Activated CD4-positive, alpha-beta T cell treated with anti-CD3 and anti-CD28 coated beads, Interleukin-2, amount 50 U/mL, for 48 hours (primary cell): ENCODE measurements around the gene KCTD16.

Experiments used
- DNase-seq, 2 experiments: peaks; one replicate each; pipeline ENCODE4 v3.0.0-alpha.2; 2020

KCTD16 gene

DNA sequence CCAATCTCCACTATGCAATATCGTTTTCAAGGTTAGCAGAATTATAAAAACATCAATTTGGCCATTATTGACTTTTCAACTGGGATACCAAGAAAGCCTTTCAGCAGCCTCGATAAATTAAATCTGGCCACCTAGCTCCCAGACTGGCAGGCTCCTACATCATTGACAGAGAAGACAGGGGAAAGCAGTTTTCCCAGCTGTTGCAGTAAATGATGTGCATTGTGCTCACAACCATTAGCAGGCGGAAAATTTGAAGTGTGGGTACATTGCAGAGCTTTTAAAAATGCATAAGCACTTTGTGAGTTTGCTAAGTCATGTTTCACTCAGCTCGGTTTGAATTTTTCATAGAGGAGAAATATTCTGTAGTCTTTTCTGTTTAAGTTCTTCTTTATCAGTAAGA is 297.9 kb downstream of the KCTD16 start:
- no peak for DNase-seq

DNA sequence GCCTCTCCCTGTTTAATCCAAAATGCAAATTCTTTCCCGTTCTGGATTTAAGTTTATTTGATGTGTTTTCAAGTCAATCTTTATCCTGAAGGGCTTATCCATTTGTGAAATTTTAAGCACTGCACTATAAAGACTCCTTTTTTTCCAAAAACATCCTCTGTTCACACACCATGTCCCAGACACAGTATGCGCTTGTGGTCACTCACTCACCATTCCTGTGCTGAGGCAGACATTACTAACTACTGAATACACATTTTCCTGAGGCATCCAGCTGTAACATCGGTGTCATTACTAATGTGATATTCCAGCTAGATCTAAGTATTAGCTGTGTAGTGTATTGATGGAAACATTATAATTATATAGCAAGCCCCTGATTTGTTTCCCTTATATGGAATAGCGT is 298.4 kb downstream of the KCTD16 start:
- DNase-seq = no peak

DNA sequence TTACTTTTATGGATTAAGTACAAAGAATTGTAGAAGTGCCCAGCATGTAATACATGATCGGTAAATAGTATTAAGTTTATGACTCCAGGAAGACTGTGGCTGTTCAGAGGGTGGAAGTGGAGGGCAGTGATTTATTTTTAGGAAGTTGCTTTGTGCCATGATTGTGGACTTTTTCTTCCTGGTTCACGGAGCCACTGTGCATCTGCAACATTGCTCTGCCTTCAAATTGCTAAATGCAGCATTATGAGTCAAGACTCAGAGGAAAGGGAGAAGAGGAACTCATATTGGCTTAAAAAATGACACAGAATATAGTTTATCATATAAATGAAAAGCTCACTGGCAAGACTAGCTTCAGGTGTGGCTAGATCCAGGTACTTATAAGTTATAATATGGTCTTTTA is 301.5 kb downstream of the KCTD16 start:
- DNase-seq = no peak

GRCh38 chr5:144473650-144474049 is 303.0 kb downstream of the KCTD16 start:
- no peak for DNase-seq

- DNase-seq = no peak
Observed at GRCh38 chr5:144478565-144478964, 307.9 kb downstream of the KCTD16 start.

DNA sequence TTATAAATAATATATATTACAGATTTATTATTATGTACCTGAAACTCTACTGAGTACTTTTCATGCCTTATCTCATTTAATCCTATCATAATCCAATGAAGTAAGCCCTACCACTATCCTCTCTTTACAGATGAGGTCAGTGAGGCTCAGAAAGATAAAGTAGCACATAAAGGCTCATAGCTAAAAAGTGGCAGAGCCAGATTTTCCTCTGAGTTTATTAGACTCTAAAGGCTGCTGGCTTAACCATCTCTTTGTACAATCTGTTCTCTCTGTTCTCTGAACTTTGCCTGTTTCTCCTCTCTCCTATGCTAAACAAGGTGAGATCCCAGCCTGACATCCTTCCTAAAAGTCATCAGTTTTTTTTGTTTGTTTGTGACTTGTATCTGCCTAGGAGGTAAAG is 311.2 kb downstream of the KCTD16 start:
- DNase-seq = no peak

DNA sequence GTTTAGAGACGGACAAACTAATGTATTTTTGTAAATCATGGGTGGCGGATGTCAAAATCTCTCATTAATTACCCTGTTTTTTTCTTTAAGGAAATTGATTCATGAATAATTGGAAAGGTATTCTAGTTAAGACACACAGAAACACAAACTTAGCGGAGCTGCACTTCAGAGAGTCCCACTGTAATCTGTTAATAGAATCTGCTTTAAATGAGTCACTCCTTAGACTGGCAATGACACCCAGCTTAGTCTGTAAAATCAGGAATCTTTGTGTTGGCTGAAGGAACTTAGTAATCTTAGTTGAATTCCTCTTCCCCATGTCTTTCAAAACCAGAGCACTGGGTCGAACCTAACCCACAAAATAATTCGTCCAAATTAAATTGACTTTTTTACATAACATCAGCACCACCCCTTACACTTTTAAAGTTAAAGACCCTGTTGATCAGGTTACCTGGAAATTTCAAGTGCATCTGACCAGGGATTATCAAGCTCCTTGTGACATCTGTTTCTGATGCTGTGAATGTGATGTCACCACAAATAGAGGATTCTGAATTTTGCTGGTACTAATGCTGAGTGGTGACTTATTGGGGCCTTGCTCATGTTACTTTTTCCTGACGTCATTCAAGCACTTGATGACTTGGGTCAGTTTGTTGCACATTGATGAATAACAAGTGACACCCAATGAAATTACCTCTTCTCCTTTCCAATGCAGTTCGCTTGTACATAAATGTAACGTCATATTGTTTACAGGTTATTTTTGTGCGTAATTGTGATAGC is 313.6 kb downstream of the KCTD16 start:
- DNase-seq = no peak

DNA sequence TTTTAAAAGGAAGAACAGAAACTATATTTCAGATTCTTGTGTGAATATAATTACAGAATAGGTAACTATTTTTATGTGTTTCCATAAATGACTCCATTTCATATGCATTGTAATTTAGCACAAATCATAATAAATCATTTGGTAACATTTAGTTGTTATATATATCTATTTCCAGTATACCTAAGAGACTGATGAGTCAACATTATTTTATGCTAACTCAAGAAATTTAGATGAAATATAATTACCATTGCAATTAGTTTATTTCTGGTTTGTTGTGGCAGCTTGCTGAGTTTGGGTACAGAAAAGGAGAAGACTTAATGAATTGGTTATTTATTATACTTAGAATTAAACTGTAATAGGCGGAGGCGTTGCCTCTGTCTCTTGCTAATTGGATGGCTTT is 314.9 kb downstream of the KCTD16 start:
- DNase-seq = no peak

GRCh38 chr5:144487207-144487606 is 316.5 kb downstream of the KCTD16 start:
- no peak for DNase-seq

GRCh38 chr5:144487761-144488160 is 317.1 kb downstream of the KCTD16 start:
- DNase-seq = no peak

GRCh38 chr5:144503123-144503522 is 332.4 kb downstream of the KCTD16 start:
- no peak for DNase-seq

- DNase-seq = no peak
Observed at GRCh38 chr5:144504929-144505577, 334.4 kb downstream of the KCTD16 start.

- no peak for DNase-seq
Observed at GRCh38 chr5:144510845-144511579, 340.3 kb downstream of the KCTD16 start.

- no peak for DNase-seq
Observed at GRCh38 chr5:144511580-144512072, 341.0 kb downstream of the KCTD16 start.

DNA sequence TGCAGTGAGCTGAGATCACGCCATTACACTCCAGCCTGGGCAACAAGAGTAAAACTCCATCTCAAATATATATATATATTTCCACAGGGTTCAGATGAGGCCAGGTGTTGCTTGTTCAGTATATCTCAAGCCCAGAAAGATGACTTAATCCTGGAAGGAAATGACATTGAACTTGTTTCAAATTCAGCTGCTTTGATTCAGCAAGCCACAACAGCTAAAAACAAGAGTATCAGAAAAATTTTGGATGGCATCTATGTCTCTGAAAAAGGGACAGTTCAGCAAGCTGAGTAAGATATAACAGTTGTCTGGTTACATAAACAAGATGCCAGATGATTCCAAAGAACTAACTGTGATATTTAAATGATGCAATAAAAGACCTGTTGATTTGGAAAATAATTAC is 352.0 kb downstream of the KCTD16 start:
- no peak for DNase-seq

- no peak for DNase-seq
Observed at GRCh38 chr5:144525000-144525399, 354.3 kb downstream of the KCTD16 start.

DNA sequence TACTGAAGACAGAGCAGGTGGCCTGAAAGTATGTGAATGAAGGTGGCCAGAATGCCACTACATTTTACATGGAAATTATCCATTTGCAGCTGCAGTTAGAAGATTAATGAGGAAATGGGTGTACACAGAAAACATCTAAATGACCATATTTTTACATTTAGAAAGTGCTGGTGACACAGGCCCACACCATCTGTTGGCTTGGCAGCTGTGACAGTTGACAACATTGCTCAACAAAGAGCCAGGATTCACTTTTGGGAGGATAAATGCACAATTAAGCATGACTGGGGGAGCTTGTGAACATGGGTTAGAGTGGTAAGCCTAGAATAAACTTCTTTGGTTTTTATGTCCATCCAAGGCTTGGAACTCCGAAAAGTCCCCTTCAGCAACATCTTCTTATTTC is 360.5 kb downstream of the KCTD16 start:
- no peak for DNase-seq
